ENCODE data around the gene PRKG1.

Gene PRKG1

GRCh38 chr10:51214207-51215196 is 140.2 kb downstream of the PRKG1 start:
- no peak for DNase-seq (ENCODE audit: low read depth in 1 of 2, low spot score in 1 of 2)
- TF ChIP-seq POLR2AphosphoS5 (IDR thresholded peaks at IDR 0.05; ENCODE audit: low read depth): no peak
- TF ChIP-seq SPI1 (IDR thresholded peaks at IDR 0.05; ENCODE audit: borderline replicate concordance, low read depth): no peak
- no peak for TF ChIP-seq GABPA (IDR thresholded peaks at IDR 0.05; ENCODE audit: low read depth)
- Histone ChIP-seq H3K27me3 (ENCODE audit: insufficient read depth, poor library complexity, severe bottlenecking) (no peaks in the 10 kb centered on the region), H3K4me3 (replicated peaks; ENCODE audit: insufficient read depth, low read length) (no peak overlapping the region), H3K27ac (replicated peaks) (no peak overlapping the region)

GRCh38 chr10:51215951-51216834 is 141.9 kb downstream of the PRKG1 start:
- Histone ChIP-seq H3K27ac (replicated peaks) (no peak overlapping the region), H3K27me3 (ENCODE audit: insufficient read depth, poor library complexity, severe bottlenecking) (no peaks in the 10 kb centered on the region), H3K4me3 (replicated peaks; ENCODE audit: insufficient read depth, low read length) (no peak overlapping the region)
- no peak for DNase-seq (ENCODE audit: low read depth in 1 of 2, low spot score in 1 of 2)
- no peak for TF ChIP-seq SPI1 (IDR thresholded peaks at IDR 0.05; ENCODE audit: borderline replicate concordance, low read depth)
- TF ChIP-seq GABPA (IDR thresholded peaks at IDR 0.05; ENCODE audit: low read depth): no peak
- no peak for TF ChIP-seq POLR2AphosphoS5 (IDR thresholded peaks at IDR 0.05; ENCODE audit: low read depth)
- no peak for TF ChIP-seq REST (IDR thresholded peaks at IDR 0.05; ENCODE audit: insufficient replicate concordance, low read depth)
- no peak for TF ChIP-seq CTCF (IDR thresholded peaks at IDR 0.05; ENCODE audit: insufficient read depth, low read length)

GRCh38 chr10:51217505-51217904 is 143.2 kb downstream of the PRKG1 start:
- TF ChIP-seq GABPA (IDR thresholded peaks at IDR 0.05; ENCODE audit: low read depth): no peak
- TF ChIP-seq SPI1 (IDR thresholded peaks at IDR 0.05; ENCODE audit: borderline replicate concordance, low read depth): no peak
- no peak for TF ChIP-seq POLR2AphosphoS5 (IDR thresholded peaks at IDR 0.05; ENCODE audit: low read depth)
- no peak for TF ChIP-seq CTCF (IDR thresholded peaks at IDR 0.05; ENCODE audit: insufficient read depth, low read length)
- TF ChIP-seq REST (IDR thresholded peaks at IDR 0.05; ENCODE audit: insufficient replicate concordance, low read depth): no peak
- no peak for DNase-seq (ENCODE audit: low read depth in 1 of 2, low spot score in 1 of 2)
- no peaks in the 10 kb centered on the region for H3K27me3 ChIP-seq (ENCODE audit: insufficient read depth, poor library complexity, severe bottlenecking)
- no peak overlapping the region for H3K27ac ChIP-seq (replicated peaks)
- H3K4me3 ChIP-seq (replicated peaks; ENCODE audit: insufficient read depth, low read length): no peak overlapping the region

All from HL-60 (cell line).